Endometrium (tissue), 2 donors: ENCODE measurements around the gene MMP15.
"Not testable (repeated sequence)": the region's sequence is repeated elsewhere in the genome, so short reads cannot be mapped to it uniquely, and the experiment has no call there.

Experiments
- FAIRE-seq: peaks from 2 replicates; lab custom pipeline; 2012; peaks lifted over from hg19 to GRCh38; lab: Jason Lieb, UNC
- donor health status: control.
- donor health status: control.

The MMP15 gene

GRCh38 chr16:57996406-57997175 lies 29.0 kb upstream of the MMP15 start:
- FAIRE-seq = no peak

GRCh38 chr16:57997176-57997527 lies 28.4 kb upstream of the MMP15 start:
- no peak for FAIRE-seq

- no peak for FAIRE-seq
These were observed 27.9 kb upstream of the MMP15 start for GRCh38 chr16:57997528-57998265.

GRCh38 chr16:57998486-57998885 lies 27.1 kb upstream of the MMP15 start:
- FAIRE-seq = no peak

- no peak for FAIRE-seq
These were observed 26.6 kb upstream of the MMP15 start for GRCh38 chr16:57998992-57999365.

- no peak for FAIRE-seq
These were observed 26.1 kb upstream of the MMP15 start for GRCh38 chr16:57999366-57999970.

- FAIRE-seq = no peak
These were observed 25.4 kb upstream of the MMP15 start, which contains the start of gene ZNF319 for GRCh38 chr16:57999971-58000705. ZNF319 (minus strand) TSS chr16:58000672; CDS start chr16:57998265, 2,407 bp downstream.

GRCh38 chr16:58000706-58001676 lies 24.6 kb upstream of the MMP15 start, which contains the start of gene USB1:
USB1 (plus strand) TSS chr16:58001407; CDS start chr16:58001484, 77 bp downstream.
- FAIRE-seq = no peak

GRCh38 chr16:58001781-58002415 lies 23.7 kb upstream of the MMP15 start:
- FAIRE-seq = no peak

- no peak for FAIRE-seq
These were observed 23.1 kb upstream of the MMP15 start for GRCh38 chr16:58002416-58002800.

GRCh38 chr16:58002936-58003335 lies 22.6 kb upstream of the MMP15 start:
- FAIRE-seq = no peak

GRCh38 chr16:58004736-58005135 lies 20.8 kb upstream of the MMP15 start:
- not testable (repeated sequence) for FAIRE-seq

- FAIRE-seq = no peak
These were observed 15.6 kb upstream of the MMP15 start for GRCh38 chr16:58009856-58010416.

GRCh38 chr16:58010886-58011285 lies 14.7 kb upstream of the MMP15 start:
- FAIRE-seq = no peak

- FAIRE-seq = no peak
These were observed 13.9 kb upstream of the MMP15 start for GRCh38 chr16:58011652-58012051.

- FAIRE-seq = no peak
These were observed 13.1 kb upstream of the MMP15 start for GRCh38 chr16:58012481-58012880.

GRCh38 chr16:58013201-58013956 lies 12.2 kb upstream of the MMP15 start:
- no peak for FAIRE-seq

GRCh38 chr16:58016840-58017446 lies 8.6 kb upstream of the MMP15 start:
- FAIRE-seq = no peak

- FAIRE-seq = no peak
These were observed 6.8 kb upstream of the MMP15 start for GRCh38 chr16:58018803-58019202.
